HepG2 (cell line): ENCODE measurements around the gene MYO5B. TPM values are rescaled to one million over a fixed set of nuclear protein-coding genes. Genes with fewer than 3 reads are reported as not detected.

ENCODE experiments used
- ATAC-seq: fragments of 200-7000 bp; cut with Tn5 transposase; 3 replicates; pipeline ENCODE4 v1.9.1; 2020; ENCODE audit warnings: mild to moderate bottlenecking, moderate library complexity
- BruUV-seq: library from RNA; stranded (reverse); fragments of 400-500 nt; replicated peaks from 2 replicates; lab custom pipeline; 2021; lab: Mats Ljungman, UMichigan
- CTCF ChIA-PET: fragments of 300-600 bp; formaldehyde crosslinking; extraction: SDS; loops from one replicate; lab custom pipeline; 2021; ENCODE audit warnings: low total read pairs, inconsistent platforms, low intra/inter-chr PET ratio; lab: Yijun Ruan, JAX
- POLR2A ChIA-PET: fragments of 350-600 bp; sonication (Branson Sonifier 250); formaldehyde crosslinking; loops from one replicate; lab custom pipeline; 2020; ENCODE audit warnings: antibody characterized with exemption, inconsistent platforms; lab: Yijun Ruan, JAX
- DNase-seq: peaks from one replicate; pipeline ENCODE4 v3.0.0-alpha.2; 2015; ENCODE audit warnings: low spot score
- FAIRE-seq: peaks from 3 replicates; lab custom pipeline; 2011; peaks lifted over from hg19 to GRCh38; lab: Jason Lieb, UNC
- H2AFZ ChIP-seq: one replicate; pipeline ENCODE4 v1.6.1; 2011; ENCODE audit warnings: low read length, inconsistent platforms
- H3K27ac ChIP-seq: fragments of 300-600 bp; 3 replicates; pipeline ENCODE4 v1.8.0; 2011; ENCODE audit warnings: mixed run types, mild to moderate bottlenecking, mixed read lengths, low read length, inconsistent platforms; ENCODE audit not compliant: insufficient read depth; ENCODE audit errors: extremely low read length
- H3K27me3 ChIP-seq, 2 experiments: fragments of 200-600 bp in 1 of 2; 2 replicates in 1 of 2; 3 replicates in 1 of 2; pipeline versions ENCODE4 v1.6.0 to v1.8.0; 2011; ENCODE audit warnings: low read length in 2 of 2, mild to moderate bottlenecking in 2 of 2, moderate library complexity in 2 of 2, inconsistent platforms in 1 of 2; ENCODE audit not compliant: insufficient read depth in 2 of 2, control insufficient read depth in 1 of 2
- H3K36me3 ChIP-seq, 2 experiments: fragments of 200-600 bp in 1 of 2; replicated peaks in 1 of 2; 2 replicates in 1 of 2; 3 replicates in 1 of 2; pipeline versions ENCODE4 v1.5.1 to v1.8.0; 2011; ENCODE audit warnings: low read length in 2 of 2, inconsistent platforms in 1 of 2; ENCODE audit not compliant: insufficient read depth in 2 of 2, control insufficient read depth in 1 of 2
- H3K4me1 ChIP-seq: 2 replicates; pipeline ENCODE4 v1.5.1; 2012; ENCODE audit warnings: low read length, inconsistent platforms; ENCODE audit not compliant: insufficient read depth
- H3K4me2 ChIP-seq: 2 replicates; pipeline ENCODE4 v1.6.0; 2011; ENCODE audit warnings: low read depth, low read length, inconsistent platforms
- H3K4me3 ChIP-seq, 3 experiments: fragments of 200-600 bp in 1 of 3; sonication (generic), shearing (Covaris generic) in 1 of 3; replicated peaks in 1 of 3; 2 replicates each; pipeline ENCODE4 v1.5.1; 2011 to 2016; ENCODE audit warnings: low read length in 3 of 3, inconsistent platforms in 2 of 3, low read depth in 2 of 3, mild to moderate bottlenecking in 2 of 3, control low read depth in 1 of 3, mixed read lengths in 1 of 3; ENCODE audit not compliant: insufficient read depth in 1 of 3
- H3K79me2 ChIP-seq: one replicate; pipeline ENCODE4 v1.6.1; 2011; ENCODE audit warnings: low read length, inconsistent platforms; ENCODE audit not compliant: insufficient read depth
- H3K9ac ChIP-seq: 2 replicates; pipeline ENCODE4 v1.6.0; 2011; ENCODE audit warnings: mild to moderate bottlenecking, low read depth, low read length, inconsistent platforms; ENCODE audit not compliant: insufficient read depth
- H3K9me3 ChIP-seq: 2 replicates; pipeline ENCODE4 v1.5.1; 2012; ENCODE audit warnings: mild to moderate bottlenecking, low read length
- H4K20me1 ChIP-seq: 2 replicates; pipeline ENCODE4 v1.6.0; 2011; ENCODE audit warnings: inconsistent platforms, mild to moderate bottlenecking, low read length, moderate library complexity; ENCODE audit not compliant: insufficient read depth
- ARID2 ChIP-seq: sonication (generic); formaldehyde crosslinking; IDR thresholded peaks from 2 replicates; pipeline ENCODE4 v1.8.1; 2022; ENCODE audit warnings: mild to moderate bottlenecking, missing genetic modification reagents, borderline replicate concordance
- E2F2 ChIP-seq: sonication (generic); formaldehyde crosslinking; IDR thresholded peaks from 2 replicates; pipeline ENCODE4 v1.4.0; 2020; ENCODE audit warnings: missing genetic modification reagents, borderline replicate concordance
- ISX ChIP-seq: sonication (generic); formaldehyde crosslinking; conservative IDR thresholded peaks from 2 replicates; pipeline ENCODE4 v1.5.0; 2020; ENCODE audit warnings: missing genetic modification reagents
- KLF12 ChIP-seq: sonication (generic); formaldehyde crosslinking; IDR thresholded peaks from 2 replicates; pipeline ENCODE4 v1.4.0; 2020; ENCODE audit warnings: missing genetic modification reagents, borderline replicate concordance
- MTA1 ChIP-seq: sonication (generic); formaldehyde crosslinking; IDR thresholded peaks from 2 replicates; pipeline ENCODE4 v1.4.0; 2020; ENCODE audit warnings: missing genetic modification reagents, mild to moderate bottlenecking, borderline replicate concordance
- NCOA5 ChIP-seq: sonication (generic); formaldehyde crosslinking; IDR thresholded peaks from 2 replicates; pipeline ENCODE4 v1.4.0; 2020; ENCODE audit warnings: missing genetic modification reagents
- SOX5 ChIP-seq: IDR thresholded peaks from 2 replicates; pipeline ENCODE4 v1.6.1; 2016; ENCODE audit warnings: borderline replicate concordance
- UBTF ChIP-seq: sonication (generic); formaldehyde crosslinking; IDR thresholded peaks from 2 replicates; pipeline ENCODE4 v1.4.0; 2020; ENCODE audit warnings: mild to moderate bottlenecking, missing genetic modification reagents
- ZNF232 ChIP-seq: sonication (generic); formaldehyde crosslinking; IDR thresholded peaks from 2 replicates; pipeline ENCODE4 v1.4.0; 2020; ENCODE audit warnings: missing genetic modification reagents, borderline replicate concordance
- ZNF256 ChIP-seq: sonication (generic); formaldehyde crosslinking; conservative IDR thresholded peaks from 2 replicates; pipeline ENCODE4 v1.4.0; 2020; ENCODE audit warnings: missing genetic modification reagents
- ZNF513 ChIP-seq: sonication (generic); formaldehyde crosslinking; conservative IDR thresholded peaks from 2 replicates; pipeline ENCODE4 v1.5.0; 2020; ENCODE audit warnings: missing genetic modification reagents
- ZNF552 ChIP-seq: sonication (generic); formaldehyde crosslinking; IDR thresholded peaks from 2 replicates; pipeline ENCODE4 v1.9.0; 2022; ENCODE audit warnings: missing genetic modification reagents, mild to moderate bottlenecking, borderline replicate concordance
- ZNF589 ChIP-seq: sonication (generic); formaldehyde crosslinking; conservative IDR thresholded peaks from 2 replicates; pipeline ENCODE4 v1.8.0; 2022; ENCODE audit warnings: mild to moderate bottlenecking, moderate library complexity, missing genetic modification reagents
- WGBS: methylation state at CpG from one replicate; pipeline ENCODE4 v1.1.6; 2017; ENCODE audit warnings: low lambda C conversion rate; 5-methylcytosine and 5-hydroxymethylcytosine counted together
- in situ Hi-C: cut with HindIII; loops from 2 replicates; pipeline ENCODE4 v1.10.0; 2017; ENCODE audit warnings: low pct_unique_long_range_greater_than_20kb; ENCODE audit not compliant: extremely low pct_ligation_motif_present
- intact Hi-C: fragments of 100-400 bp; cut with micrococcal nuclease; formaldehyde crosslinking; loops from one replicate; pipeline ENCODE4 v1.10.0; 2022; ENCODE audit not compliant: unreplicated experiment
- polyA plus RNA-seq, 8 experiments: library from polyadenylated mRNA; depleted of rRNA in 3 of 8; stranded (reverse) in 7 of 8; unstranded in 1 of 8; fragments of >200 nt; fragmentation: Illumina TruSeq in 4 of 8; extraction: Trizol in 4 of 8; gene quantifications; 2 replicates each; pipeline versions ENCODE4 v1.2.1 to v1.2.3, GENCODE V29; 2011 to 2016; ENCODE audit warnings: low read depth in 4 of 8, missing spikeins in 1 of 8, mixed read lengths in 1 of 8; ENCODE audit not compliant: insufficient read depth in 1 of 8
- total RNA-seq, 5 experiments: library from RNA; depleted of rRNA; stranded (reverse); fragments of >200 nt; fragmentation: Illumina TruSeq; extraction: Trizol; gene quantifications; 2 replicates each; pipeline ENCODE4 v1.2.3, GENCODE V29; 2016; ENCODE audit warnings: low read depth in 1 of 5
- TF ChIP-seq, protein P1 (sequence below): sonication (generic); formaldehyde crosslinking; IDR thresholded peaks from 2 replicates; pipeline ENCODE4 v1.5.1; 2020; ENCODE audit warnings: mild to moderate bottlenecking, missing genetic modification reagents, moderate library complexity

Gene MYO5B
- total and polyA plus RNA-seq, 2 of the 13 experiments (the other 11 are each of a cell fraction or from before 2014, with no cell fraction given): 13.1 to 24.0 TPM

DNA sequence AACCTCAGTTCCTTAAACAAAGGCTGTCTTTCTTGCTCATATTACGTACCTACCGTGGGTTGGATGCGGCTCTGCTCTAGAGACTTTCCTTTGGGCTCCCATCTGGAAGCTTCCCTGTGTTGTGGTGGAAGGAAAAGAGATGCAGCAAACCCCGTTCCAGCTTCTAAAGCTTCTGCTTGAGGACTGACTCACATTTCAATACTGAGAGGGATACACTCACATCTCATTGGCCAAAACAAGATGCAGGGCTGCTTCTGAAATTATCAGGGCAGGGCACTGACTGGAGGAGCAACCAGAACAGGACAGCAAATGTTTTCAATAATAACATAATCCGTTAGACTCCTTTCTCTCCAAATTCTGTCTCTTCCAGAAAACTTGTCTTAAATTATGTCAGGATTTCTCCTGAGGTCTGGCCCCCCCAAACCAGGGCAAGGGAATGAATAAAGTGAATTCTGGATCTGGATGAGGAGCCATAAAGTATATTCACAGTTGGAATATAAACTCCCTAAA lies 4.5 kb upstream of the MYO5B start:
- ATAC-seq (no peak), FAIRE-seq (no peak), DNase-seq (no peak)
- CTCF ChIA-PET: no interaction called here
- Histone ChIP-seq H3K9me3 (no peaks in the 10 kb centered on the region), H4K20me1 (no peaks in the 10 kb centered on the region), H2AFZ (no peak overlapping the region), H3K9ac (no peak overlapping the region), H3K36me3 (no peaks in the 10 kb centered on the region), H3K79me2 (no peaks in the 10 kb centered on the region), H3K4me2 (no peak overlapping the region), H3K4me3 (no peak overlapping the region), H3K27ac (no peak overlapping the region), H3K4me1 (peaks cover 22% of the 10 kb centered on the region), H3K27me3 (peaks cover 0 to 31% of the 10 kb centered on the region in 2 experiments; a peak in 4 of 5 replicates)
- in situ Hi-C loops: loop anchor here (5.0 to 10.0 kb wide), 2 partner anchors 142 to 285 kb away; no protein-coding TSS in a partner anchor
- intact Hi-C loops: no loop called here
- BruUV-seq: no TSS peak
- POLR2A ChIA-PET: no interaction called here
- 29% methylated on average over 5 of the region's 5 CpGs for WGBS
- TF ChIP-seq, protein P1, sequence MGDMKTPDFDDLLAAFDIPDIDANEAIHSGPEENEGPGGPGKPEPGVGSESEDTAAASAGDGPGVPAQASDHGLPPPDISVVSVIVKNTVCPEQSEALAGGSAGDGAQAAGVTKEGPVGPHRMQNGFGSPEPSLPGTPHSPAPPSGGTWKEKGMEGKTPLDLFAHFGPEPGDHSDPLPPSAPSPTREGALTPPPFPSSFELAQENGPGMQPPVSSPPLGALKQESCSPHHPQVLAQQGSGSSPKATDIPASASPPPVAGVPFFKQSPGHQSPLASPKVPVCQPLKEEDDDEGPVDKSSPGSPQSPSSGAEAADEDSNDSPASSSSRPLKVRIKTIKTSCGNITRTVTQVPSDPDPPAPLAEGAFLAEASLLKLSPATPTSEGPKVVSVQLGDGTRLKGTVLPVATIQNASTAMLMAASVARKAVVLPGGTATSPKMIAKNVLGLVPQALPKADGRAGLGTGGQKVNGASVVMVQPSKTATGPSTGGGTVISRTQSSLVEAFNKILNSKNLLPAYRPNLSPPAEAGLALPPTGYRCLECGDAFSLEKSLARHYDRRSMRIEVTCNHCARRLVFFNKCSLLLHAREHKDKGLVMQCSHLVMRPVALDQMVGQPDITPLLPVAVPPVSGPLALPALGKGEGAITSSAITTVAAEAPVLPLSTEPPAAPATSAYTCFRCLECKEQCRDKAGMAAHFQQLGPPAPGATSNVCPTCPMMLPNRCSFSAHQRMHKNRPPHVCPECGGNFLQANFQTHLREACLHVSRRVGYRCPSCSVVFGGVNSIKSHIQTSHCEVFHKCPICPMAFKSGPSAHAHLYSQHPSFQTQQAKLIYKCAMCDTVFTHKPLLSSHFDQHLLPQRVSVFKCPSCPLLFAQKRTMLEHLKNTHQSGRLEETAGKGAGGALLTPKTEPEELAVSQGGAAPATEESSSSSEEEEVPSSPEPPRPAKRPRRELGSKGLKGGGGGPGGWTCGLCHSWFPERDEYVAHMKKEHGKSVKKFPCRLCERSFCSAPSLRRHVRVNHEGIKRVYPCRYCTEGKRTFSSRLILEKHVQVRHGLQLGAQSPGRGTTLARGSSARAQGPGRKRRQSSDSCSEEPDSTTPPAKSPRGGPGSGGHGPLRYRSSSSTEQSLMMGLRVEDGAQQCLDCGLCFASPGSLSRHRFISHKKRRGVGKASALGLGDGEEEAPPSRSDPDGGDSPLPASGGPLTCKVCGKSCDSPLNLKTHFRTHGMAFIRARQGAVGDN (CRISPR knock-in tag): no peak
- TF ChIP-seq ARID2 (CRISPR knock-in tag) (no peak), ISX (no peak), ZNF232 (CRISPR knock-in tag) (no peak), ZNF589 (CRISPR knock-in tag) (no peak), E2F2 (CRISPR knock-in tag) (no peak), MTA1 (CRISPR knock-in tag) (no peak), UBTF (CRISPR knock-in tag) (no peak), NCOA5 (CRISPR knock-in tag) (no peak), ZNF513 (no peak), ZNF552 (CRISPR knock-in tag) (no peak), KLF12 (CRISPR knock-in tag) (no peak), SOX5 (no peak), ZNF256 (CRISPR knock-in tag) (no peak)
